ENCODE results near the gene TPST1. TPM values are rescaled to one million over a fixed set of nuclear protein-coding genes. Genes with fewer than 3 reads are reported as not detected.

Gene TPST1
- total RNA-seq, 1 experiment from 2014 or later = 15.9 TPM

GRCh38 chr7:66335318-66335717, 130.2 kb downstream of the TPST1 start:
- WGBS (ENCODE audit: extremely low coverage, insufficient read length, low lambda C conversion rate) = no CpG with 5 or more reads among the region's 6 CpGs
- no peak overlapping the region for H3K4me2 ChIP-seq (ENCODE audit: insufficient read depth, insufficient read length, low read length)
- H2BK5ac ChIP-seq (ENCODE audit: insufficient read length, low read length) = no peak overlapping the region
- no peaks in the 10 kb centered on the region for H4K20me1 ChIP-seq (ENCODE audit: control insufficient read depth, insufficient read depth, insufficient read length)
- H3K9me3 ChIP-seq (ENCODE audit: control insufficient read depth, low read depth, low read length) = no peaks in the 10 kb centered on the region
- no peak overlapping the region for H3K27ac ChIP-seq (ENCODE audit: insufficient read length, low read depth, low read length)
- Mint-ChIP-seq H3K36me3 (ENCODE audit: insufficient read depth in 1 of 3, low read depth in 3 of 3) (peaks cover 6 to 22% (median 10%) of the 10 kb centered on the region in 3 experiments), H3K4me3 (no peak overlapping the region), H3K27me3 (ENCODE audit: low read depth) (no peaks in the 10 kb centered on the region), H3K27ac (no peak overlapping the region), H3K9me3 (peaks cover 31 to 33% of the 10 kb centered on the region in 2 experiments), H3K4me1 (no peaks in the 10 kb centered on the region)
- H2BK15ac ChIP-seq (ENCODE audit: low read depth, low read length) = no peak overlapping the region
- H3K23ac ChIP-seq (ENCODE audit: insufficient read length, low read depth, low read length) = no peak overlapping the region
- no peak overlapping the region for H2AFZ ChIP-seq (ENCODE audit: low read length)
- no peaks in the 10 kb centered on the region for H3K4me1 ChIP-seq (ENCODE audit: insufficient read depth, low read length)
- H3K4ac ChIP-seq (ENCODE audit: low read depth, low read length) = no peak overlapping the region
- no peak overlapping the region for H2BK12ac ChIP-seq (ENCODE audit: insufficient read length, low read depth, low read length)
- TF ChIP-seq, protein P1, sequence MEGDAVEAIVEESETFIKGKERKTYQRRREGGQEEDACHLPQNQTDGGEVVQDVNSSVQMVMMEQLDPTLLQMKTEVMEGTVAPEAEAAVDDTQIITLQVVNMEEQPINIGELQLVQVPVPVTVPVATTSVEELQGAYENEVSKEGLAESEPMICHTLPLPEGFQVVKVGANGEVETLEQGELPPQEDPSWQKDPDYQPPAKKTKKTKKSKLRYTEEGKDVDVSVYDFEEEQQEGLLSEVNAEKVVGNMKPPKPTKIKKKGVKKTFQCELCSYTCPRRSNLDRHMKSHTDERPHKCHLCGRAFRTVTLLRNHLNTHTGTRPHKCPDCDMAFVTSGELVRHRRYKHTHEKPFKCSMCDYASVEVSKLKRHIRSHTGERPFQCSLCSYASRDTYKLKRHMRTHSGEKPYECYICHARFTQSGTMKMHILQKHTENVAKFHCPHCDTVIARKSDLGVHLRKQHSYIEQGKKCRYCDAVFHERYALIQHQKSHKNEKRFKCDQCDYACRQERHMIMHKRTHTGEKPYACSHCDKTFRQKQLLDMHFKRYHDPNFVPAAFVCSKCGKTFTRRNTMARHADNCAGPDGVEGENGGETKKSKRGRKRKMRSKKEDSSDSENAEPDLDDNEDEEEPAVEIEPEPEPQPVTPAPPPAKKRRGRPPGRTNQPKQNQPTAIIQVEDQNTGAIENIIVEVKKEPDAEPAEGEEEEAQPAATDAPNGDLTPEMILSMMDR (conservative IDR thresholded peaks at IDR 0.05) = no peak
- H2BK120ac ChIP-seq (ENCODE audit: low read depth, low read length, poor library complexity, severe bottlenecking) = no peak overlapping the region
- H3T11ph ChIP-seq (ENCODE audit: low read length) = no peak overlapping the region
- H3K79me2 ChIP-seq (ENCODE audit: insufficient read depth, low read length) = no peaks in the 10 kb centered on the region
- H3K27me3 ChIP-seq (ENCODE audit: insufficient read depth, low read length) = no peaks in the 10 kb centered on the region
- H2BK20ac ChIP-seq (ENCODE audit: low read depth, low read length, poor library complexity, severe bottlenecking) = no peak overlapping the region
- DNase-seq = no peak
- no peak overlapping the region for H2AK5ac ChIP-seq (ENCODE audit: insufficient read length, low read length)
- H3K56ac ChIP-seq (ENCODE audit: insufficient read length, low read depth, low read length) = no peak overlapping the region
- H3K18ac ChIP-seq (ENCODE audit: insufficient read length, low read depth, low read length) = no peak overlapping the region
- H3K9ac ChIP-seq (ENCODE audit: extremely low read depth, insufficient read length, low read length) = no peak overlapping the region
- H4K8ac ChIP-seq (replicated peaks; ENCODE audit: insufficient read length, low read depth, low read length) = no peak overlapping the region
- no peaks in the 10 kb centered on the region for H3K79me1 ChIP-seq (ENCODE audit: insufficient read depth, low read depth, low read length, poor library complexity, severe bottlenecking)
- H3K23me2 ChIP-seq (ENCODE audit: insufficient read length, low read depth, low read length, poor library complexity, severe bottlenecking) = no peaks in the 10 kb centered on the region
- no peak overlapping the region for H3K14ac ChIP-seq (ENCODE audit: insufficient read depth, low read length)
- no peak overlapping the region for H4K5ac ChIP-seq (ENCODE audit: insufficient read length, low read depth, low read length)
- no peak overlapping the region for H4K91ac ChIP-seq (ENCODE audit: insufficient read length, low read depth, low read length)
